NCI-H1436 treated with DMSO at 0.1 percent for 48 hours (cell line): ENCODE data around the gene PRTN3.
"Not testable (repeated sequence)": the region's sequence is repeated elsewhere in the genome, so short reads cannot be mapped to it uniquely, and the experiment has no call there.

Source experiments
- DNase-seq: peaks from one replicate; lab custom pipeline; 2025; lab: John Stamatoyannopoulos, UW

PRTN3 gene

DNA sequence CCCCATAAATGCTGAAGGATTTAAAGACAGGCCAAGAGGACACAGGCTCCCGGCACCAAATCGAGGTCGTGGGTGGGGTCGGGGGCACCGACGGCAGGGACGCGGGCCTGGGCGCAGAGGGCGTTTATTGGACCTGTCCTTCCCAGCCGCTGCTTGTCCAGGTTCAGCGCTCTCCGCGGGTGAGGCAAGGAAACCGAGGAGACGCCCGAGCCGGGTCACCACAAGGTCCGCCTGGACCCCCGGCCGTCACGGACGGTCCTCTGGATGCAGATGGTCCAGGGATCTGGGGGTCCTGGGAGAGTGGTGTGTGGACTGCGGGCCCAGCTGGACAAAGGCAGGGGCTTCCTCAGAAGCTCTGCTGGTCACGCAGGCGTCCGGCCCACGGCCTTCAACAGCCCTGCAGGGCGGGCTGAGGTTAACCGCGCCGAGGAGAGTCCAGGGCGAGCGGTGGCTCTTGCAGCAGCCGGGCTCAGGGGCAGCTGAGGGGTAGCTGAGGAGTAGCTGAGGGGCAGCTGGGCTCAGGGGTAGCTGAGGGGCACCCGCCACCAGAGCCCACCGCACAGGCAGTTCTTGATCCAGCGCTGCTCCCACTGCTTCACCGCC lies 27.2 kb downstream of the PRTN3 start:
- no peak for DNase-seq

DNA sequence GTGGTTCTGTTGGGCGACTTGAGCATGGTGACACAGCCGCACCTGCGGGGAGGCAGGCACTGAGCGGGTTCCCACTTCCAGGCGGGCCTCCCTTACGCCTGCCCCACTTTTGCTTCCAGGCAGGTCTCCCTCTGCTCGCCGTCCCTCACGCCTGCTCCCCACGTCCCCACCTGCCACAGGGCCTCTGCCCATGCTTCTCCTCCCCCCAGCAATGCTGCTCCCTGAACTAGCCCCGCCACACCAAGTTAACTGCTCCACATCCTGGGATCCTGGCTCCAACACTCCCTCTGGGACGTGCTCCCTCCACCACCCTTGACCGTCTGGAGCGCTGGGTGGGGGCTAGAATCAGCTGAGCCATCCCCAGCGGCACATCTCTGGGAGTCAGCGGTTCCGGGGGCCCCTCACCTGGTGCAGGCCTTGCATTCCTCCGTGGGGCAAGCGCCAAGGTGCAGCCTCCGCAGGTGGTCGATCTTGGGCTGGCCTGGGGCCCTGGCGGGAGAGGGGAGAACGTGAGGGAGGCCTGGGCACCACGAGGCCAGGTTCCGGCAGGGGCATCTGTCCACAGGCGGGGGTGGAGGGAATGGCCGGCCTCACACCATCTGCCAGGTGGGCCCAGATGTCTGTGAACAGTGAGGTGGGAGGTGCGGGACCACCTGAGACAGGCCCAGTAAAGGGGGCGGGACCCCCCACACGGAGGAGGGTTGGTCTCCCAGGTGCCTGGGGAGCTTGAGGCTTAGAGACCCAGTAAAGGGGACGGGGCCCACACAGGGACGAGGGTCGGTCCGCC lies 27.9 kb downstream of the PRTN3 start:
- no peak for DNase-seq

DNA sequence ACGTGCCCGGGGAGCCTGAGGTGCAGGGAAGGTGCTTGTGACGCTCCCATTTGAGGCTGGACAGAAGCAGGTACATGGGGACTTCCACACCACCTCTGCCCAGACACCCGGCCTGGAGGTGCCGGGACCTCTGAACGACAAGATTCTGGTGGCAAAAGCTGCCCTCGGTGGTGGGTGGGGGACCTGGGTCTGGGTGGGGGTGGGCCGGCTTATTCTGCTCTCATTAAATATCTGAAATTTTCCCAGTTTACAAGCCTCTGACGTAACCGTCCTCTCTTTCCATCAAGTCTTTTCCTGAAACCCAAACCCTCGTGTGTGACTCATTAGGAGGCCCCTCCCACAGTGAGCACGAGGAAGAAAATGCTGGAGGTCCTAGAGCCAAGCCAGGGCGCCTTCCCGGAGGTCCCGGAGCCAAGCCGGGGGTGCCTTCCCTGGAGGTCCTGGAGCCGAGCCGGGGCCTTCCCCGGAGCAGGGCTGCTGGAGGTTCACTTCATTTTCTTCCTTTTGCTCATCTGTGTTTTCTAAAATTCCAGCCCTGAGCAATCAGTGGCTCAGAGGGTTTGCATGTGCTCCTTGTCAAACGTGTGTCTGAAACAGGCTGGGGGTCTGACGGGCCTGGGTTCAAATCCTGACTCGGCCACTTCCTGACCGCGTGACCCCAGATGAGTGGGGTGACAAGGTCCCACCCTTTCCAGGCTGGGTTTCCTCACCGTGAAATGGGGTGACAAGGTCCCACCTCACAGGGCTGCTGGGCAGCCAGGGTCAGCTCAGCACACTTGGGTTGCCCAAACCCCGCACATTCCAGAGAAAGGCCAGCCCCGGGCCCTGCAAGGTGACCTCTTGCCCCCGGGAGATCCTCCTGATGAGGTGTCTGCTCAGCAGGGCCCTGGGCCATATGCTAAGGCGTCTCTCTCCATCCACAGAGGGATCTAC lies 28.7 kb downstream of the PRTN3 start:
- DNase-seq, result no peak

DNA sequence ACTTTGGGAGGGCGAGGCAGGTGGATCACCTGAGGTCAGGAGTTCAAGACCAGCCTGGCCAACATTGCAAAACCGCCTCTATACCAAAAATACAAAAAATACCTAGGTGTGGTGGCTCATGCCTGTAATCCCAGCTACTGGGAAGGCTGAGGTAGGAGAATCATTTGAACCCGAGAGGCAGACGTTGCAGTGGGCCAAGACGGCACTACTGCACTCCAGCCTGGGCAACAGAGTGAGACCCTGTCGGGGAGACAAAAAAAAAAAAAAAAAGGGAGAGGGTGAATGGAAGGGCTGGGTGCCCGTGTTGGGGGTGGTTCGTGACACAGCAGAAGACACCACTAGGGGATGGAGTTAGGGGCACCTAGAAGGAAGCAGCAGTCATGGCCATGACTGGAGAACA lies 29.5 kb downstream of the PRTN3 start:
- DNase-seq, result no peak

DNA sequence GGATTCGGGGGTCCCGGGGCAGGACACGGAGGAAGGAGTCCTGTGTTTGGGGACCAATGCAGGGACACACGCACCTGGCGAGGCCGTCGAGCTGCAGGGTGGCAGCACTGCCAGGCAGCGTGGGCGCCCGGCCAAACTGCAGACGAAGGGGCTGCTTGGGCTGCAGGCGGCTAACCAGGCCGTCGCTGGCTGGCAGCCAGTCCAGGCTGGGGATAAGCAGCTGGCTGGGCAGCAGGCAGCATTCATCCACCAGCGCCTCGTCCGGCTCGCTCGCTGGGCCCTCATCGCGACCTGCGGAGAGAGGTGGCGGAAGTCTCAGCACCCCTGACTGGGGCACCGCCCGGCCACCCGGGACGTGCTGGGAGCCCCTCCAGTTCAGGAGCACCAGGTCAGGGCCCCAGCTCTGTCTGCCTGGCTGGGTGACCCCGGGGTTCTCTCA lies 30.2 kb downstream of the PRTN3 start:
- no peak for DNase-seq

DNA sequence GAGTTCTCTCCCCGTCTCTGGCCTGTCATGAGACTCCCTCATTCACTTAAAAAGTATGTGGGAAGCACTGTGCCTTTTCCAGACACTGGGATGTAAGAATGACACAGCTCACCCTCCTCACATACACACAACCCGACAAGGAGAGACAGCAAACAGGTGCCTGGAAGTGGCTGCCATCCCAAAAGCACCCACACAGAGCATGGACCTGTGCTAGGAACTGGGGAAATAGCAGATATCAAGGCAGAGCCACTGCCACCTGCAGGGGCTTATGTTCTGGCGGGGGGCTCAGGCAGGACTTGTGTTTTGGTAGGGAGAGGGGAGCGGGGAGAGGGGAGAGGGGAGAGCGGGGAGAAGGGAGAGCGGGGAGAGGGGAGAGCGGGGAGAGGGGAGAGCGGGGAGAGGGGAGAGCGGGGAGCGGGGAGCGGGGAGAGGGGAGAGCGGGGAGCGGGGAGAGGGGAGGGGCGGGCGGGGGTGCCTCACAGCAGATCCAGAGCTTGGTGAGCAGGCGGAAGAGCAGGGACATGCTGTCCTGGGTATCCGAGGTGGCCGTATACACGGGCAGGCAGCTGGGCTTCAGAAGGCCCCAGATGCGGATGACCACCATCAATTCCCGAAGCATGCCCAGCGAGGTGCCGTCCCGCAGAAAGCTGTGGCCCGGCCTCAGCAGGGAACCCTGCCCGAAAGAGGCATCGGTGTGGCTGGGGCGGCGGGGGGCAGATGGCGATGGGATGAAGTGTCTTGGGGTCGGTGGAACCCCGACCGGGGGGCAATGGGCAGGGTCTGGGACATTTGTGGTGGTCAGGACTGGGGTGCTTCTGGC lies 30.9 kb downstream of the PRTN3 start:
- no peak for DNase-seq

DNA sequence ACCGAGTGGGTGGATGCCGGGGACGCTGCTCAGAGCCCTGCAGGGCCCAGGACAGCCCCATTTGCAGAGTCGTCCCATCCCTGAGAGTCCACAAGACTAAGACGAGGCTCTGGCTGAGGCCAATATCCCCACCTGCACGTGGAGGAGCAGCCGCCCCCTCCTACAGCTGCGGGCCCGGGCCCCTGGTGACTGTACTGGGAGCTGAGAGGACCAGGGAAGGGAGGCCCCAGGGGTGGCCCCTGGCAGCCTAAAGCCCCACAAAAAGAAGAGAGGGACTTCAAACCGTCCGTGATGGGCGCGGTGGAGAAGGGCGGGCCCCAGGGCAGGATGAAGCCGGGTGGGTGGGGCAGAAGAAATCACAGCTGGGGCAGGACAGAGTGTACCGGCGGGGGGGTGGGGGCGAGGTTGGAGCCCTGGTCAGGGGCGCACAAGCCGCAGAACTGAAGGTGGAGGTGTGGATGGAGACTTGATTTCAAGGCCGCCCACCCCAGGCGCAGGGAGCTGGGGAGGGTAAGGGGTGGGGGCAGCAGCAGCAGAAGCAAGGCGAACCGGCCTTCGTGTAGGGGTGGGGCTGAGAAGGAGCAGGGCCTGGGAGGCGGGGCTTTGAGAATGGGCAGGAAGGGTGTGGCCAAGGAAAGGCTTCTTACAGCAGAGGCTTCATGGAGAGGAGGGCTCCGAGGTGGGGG lies 31.6 kb downstream of the PRTN3 start:
- DNase-seq, result no peak

DNA sequence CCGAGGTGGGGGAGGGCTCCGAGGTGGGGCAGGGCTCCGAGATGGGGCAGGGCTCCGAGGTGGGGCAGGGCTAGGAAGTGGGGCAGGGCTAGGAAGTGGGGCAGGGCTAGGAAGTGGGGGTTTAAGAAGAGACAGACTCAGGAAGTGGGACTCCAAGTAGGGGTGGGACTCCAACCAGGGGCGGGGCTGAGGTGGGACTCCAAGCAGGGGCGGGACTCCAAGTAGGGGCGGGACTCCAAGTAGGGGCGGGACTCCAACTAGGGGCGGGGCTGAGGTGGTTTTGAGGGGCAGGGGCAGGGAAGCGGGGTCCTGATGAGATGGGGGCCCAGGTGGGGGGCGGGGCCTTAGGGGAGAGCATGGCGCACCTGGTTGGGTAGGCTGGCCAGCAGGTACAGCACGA lies 32.3 kb downstream of the PRTN3 start:
- no peak for DNase-seq

DNA sequence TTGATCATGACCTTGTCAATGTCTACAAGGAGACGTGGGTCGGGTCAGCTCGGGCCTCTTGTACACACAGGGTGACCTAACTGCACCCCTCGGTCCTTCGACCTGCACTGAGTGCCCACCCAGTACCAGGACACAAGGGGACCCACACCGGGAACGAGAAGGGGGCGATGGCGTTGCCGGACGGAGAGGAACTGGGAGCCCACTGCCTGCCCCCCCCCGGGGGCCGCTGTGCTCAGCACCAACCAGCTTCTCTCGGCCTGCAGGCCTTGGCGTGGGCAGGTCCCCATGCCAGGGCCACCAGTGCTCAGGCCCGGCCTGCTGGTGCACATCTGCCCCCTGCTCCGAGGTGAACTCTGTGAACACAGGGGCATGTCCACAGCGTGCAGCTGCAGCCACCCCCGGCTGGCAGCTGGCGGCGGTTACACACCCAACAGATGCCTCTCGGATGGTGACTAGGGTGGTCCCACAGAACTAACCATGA lies 32.8 kb downstream of the PRTN3 start:
- DNase-seq, result no peak

DNA sequence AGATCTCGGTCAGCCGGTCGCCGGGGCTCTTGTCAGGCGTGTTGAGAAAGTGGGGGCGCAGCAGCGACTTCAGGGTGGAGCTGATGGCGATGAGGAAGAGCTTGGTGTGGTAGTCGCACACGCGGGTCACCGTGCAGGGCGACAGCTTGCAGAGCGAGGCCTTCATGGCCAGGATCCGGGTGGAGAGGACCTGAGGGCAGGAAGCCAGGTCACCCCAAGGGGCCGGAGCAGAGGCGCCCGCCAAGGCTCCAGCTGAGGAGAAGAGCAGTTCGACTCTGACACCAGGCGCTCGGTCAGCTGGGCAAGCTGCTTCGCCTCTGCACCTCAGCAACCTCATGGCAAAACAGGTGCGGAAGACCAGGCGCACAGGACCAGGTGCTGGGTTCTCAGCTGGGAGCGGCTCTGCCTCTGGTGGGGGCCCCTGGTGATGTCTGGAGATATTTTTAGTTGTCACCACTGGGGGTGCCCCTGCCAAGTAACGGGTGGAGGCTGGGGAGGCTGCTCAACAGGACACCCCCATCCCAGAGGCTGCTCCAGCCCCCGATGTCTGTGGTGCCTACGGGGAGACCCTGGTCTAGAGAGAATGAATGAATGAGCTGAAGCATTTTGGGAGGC lies 34.6 kb downstream of the PRTN3 start:
- no peak for DNase-seq

DNA sequence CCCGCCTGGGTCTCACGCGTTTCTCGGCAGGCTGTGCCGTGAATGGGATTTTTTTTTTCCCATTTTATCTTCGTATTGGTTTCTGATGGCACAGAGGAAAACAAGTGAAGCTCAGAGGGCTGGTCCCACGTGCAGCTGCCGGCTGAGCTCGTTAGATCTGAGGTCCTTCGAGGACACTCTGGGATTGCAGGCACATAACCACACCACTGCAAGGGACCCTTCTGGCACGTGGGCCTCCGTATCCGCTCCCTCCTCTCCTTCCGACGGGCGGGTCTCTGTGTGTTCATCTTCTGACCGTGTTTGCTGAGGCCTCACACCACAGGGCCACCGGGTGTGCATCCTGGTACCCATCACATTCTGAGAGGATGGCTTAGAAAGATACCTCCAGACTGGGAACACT lies 35.3 kb downstream of the PRTN3 start:
- DNase-seq, result no peak

DNA sequence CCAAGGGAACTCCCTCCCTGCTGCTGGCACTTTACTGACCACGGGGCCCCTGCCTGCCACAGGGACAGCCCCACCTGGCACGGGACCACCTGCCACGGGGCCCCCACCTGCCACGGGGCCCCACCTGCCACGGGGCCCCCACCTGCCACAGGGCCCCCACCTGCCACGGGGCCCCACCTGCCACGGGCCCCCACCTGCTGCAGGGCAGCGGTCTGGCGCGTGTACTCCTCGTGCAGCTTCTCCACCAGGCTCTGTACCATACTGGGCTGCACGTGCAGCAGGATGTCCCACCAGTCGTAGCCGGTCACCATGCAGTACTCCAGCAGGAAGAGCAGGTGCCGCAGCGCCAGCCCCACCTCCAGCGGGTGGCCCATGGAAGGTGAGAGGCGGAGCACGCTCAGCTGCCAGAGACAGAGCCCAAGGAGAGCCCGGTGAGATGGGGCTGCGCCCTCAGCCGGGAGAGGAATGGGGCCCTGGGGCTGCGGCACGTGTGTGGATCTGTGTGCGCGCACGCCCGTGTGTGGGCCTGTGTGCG lies 36.0 kb downstream of the PRTN3 start:
- no peak for DNase-seq

DNA sequence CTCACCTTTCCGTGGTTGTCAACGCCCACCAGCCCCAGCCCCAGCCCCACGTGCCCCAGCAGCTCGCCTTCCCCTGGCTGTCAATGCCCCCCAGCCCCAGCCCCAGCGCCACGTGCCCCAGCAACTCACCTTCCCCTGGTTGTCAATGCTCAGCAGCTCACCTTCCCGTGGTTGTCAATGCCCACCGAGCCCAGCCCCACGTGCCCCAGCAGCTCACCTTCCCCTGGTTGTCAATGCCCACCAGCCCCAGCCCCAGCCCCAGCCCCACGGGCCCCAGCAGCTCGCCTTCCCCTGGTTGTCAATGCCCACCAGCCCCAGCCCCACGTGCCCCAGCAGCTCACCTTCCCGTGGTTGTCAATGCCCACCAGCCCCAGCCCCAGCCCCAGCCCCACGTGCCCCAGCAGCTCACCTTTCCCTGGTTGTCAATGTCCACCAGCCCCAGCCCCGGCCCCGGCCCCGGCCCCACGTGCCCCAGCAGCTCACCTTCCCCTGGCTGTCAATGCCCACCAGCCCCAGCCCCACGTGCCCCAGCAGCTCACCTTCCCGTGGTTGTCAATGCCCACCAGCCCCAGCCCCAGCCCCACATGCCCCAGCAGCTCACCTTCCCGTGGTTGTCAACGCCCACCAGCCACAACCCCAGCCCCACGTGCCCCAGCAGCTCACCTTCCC lies 37.3 kb downstream of the PRTN3 start:
- DNase-seq, result not testable (repeated sequence)

DNA sequence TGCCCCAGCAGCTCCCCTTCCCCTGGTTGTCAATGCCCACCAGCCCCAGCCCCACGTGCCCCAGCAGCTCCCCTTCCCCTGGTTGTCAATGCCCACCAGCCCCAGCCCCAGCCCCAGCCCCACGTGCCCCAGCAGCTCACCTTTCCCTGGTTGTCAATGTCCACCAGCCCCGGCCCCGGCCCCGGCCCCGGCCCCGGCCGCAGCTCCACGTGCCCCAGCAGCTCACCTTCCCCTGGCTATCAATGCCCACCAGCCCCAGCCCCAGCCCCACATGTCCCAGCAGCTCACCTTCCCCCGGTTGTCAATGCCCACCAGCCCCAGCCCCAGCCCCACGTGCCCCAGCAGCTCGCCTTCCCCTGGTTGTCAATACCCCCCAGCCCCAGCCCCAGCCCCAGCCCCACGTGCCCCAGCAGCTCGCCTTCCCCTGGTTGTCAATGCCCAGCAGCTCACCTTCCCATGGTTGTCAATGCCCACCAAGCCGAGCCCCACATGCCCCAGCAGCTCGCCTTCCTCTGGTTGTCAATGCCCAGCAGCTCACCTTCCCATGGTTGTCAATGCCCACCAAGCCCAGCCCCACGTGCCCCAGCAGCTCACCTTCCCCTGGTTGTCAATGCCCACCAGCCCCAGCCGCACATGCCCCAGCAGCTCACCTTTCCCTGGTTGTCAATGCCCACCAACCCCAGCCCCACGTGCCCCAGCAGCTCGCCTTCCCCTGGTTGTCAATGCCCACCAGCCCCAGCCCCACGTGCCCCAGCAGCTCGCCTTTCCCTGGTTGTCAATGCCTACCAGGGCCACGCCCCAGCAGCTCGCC lies 38.2 kb downstream of the PRTN3 start:
- not testable (repeated sequence) for DNase-seq

DNA sequence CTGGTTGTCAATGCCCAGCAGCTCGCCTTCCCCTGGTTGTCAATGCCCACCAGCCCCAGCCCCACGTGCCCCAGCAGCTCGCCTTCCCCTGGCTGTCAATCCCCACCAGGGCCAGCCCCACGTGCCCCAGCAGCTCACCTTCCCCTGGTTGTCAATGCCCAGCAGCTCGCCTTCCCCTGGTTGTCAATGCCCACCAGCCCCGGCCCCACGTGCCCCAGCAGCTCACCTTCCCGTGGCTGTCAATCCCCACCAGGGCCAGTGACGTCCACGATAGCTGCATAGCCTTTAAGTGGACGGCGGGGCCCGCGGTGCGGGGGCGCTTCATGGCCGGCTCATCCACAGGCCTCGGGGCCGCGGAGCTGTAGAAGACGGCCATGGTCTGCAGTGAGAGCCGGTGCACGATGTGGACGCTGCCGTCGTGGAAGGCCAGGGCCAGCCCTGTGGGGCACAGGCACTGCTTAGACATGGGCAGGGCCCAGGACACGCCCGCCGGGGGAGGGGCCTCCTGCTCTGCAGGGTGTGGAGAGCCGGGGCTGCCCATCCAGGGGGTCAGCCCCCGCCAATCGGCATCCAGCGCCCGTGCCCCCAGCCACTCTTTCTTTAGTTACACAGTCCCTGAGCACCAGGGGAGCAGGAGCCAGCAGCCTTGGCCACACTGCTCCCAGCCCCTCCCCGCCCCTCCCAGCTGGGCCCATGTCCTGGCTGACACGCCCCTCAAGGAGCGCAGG lies 39.1 kb downstream of the PRTN3 start:
- DNase-seq, result no peak

DNA sequence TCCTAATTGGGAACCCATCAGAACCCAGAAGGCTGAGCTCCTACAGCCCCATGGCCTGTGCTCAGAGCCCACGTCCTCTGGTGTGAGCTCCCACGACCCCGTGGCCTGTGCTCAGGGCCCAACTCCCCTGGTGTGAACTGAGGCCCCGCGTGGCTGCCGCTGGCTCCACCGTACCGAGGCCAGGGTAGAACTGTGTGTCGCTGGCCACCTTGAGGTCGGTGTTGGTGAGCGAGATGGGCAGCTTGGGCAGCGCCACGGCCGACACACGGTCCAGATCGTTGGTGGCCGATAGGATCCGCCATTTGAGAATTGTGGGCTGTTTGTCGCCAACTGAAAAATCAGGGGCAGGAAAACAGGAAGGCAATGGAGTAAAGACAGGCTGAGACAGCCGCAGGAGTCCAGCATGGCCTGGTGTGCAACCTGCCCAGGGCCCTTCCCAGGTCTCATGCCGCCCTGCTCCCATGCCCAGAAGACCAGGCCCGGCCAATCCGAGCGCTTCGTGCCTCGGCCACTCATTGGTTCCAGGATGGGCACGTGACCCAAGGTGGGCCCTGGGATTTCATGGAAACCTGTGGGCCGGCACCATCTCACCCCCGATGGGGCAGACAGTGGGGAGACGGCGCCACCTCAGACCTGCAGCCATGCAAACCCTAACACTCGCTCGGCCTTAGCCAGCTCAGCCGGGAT lies 40.7 kb downstream of the PRTN3 start:
- no peak for DNase-seq

DNA sequence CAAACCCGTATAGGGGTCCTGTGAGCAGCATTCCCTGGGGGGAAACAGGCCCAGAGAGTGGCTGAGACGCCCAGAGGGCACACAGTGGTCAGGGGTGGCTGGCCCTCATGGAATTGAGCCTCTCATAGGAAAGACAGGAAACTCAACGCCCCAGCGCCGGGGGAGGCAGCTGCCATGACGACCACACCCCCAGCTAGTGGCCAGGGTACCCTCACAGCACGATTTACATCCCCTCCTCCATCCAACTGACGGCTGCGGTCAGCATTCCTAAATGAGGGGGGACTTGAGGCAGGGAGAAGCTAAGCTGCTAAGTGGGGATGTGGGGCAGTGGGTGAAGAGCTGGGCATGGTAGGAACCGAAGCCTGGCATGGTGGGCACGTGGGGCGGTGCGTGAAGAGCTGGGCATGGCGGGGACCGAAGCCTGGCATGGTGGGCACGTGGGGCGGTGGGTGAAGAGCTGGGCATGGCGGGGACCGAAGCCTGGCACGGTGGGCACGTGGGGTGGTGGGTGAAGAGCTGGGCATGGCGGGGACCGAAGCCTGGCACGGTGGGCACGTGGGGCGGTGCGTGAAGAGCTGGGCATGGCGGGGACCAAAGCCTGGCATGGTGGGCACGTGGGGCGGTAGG lies 42.2 kb downstream of the PRTN3 start:
- DNase-seq, result no peak
